Islet of Langerhans (tissue), 1 donor: ENCODE measurements around the gene SHMT2.
A peak's percentile ranks its signal among the peaks of the same experiment; 100 is the strongest.

Experiments used
- FAIRE-seq: peaks from one replicate; lab custom pipeline; 2011; peaks lifted over from hg19 to GRCh38; lab: Jason Lieb, UNC

The SHMT2 gene

GRCh38 chr12:57229634-57230380, at the start of gene SHMT2:
Gene SHMT2, plus strand, starts transcription at chr12:57229711. Its CDS starts 68 bp downstream, at chr12:57229779.
- FAIRE-seq: peak; percentile 53

- FAIRE-seq: no peak
Measured at GRCh38 chr12:57180321-57180989, 49.1 kb upstream of the SHMT2 start.

- FAIRE-seq: no peak
Measured at GRCh38 chr12:57181072-57181471, 48.4 kb upstream of the SHMT2 start.

GRCh38 chr12:57181561-57182155, 47.9 kb upstream of the SHMT2 start:
- no peak for FAIRE-seq

GRCh38 chr12:57182918-57183575, 46.5 kb upstream of the SHMT2 start:
- FAIRE-seq: no peak

- no peak for FAIRE-seq
Measured at GRCh38 chr12:57183939-57184725, 45.4 kb upstream of the SHMT2 start.

GRCh38 chr12:57185403-57185802, 44.1 kb upstream of the SHMT2 start:
- FAIRE-seq: no peak

GRCh38 chr12:57185906-57186508, 43.5 kb upstream of the SHMT2 start:
- FAIRE-seq: no peak

GRCh38 chr12:57187222-57188089, 42.1 kb upstream of the SHMT2 start:
- no peak for FAIRE-seq

GRCh38 chr12:57188090-57188425, 41.5 kb upstream of the SHMT2 start:
- FAIRE-seq: no peak

GRCh38 chr12:57190037-57190436, 39.5 kb upstream of the SHMT2 start:
- FAIRE-seq: no peak

GRCh38 chr12:57190821-57191220, 38.7 kb upstream of the SHMT2 start:
- FAIRE-seq: no peak

GRCh38 chr12:57191410-57191809, 38.1 kb upstream of the SHMT2 start:
- no peak for FAIRE-seq

GRCh38 chr12:57192920-57193319, 36.6 kb upstream of the SHMT2 start:
- no peak for FAIRE-seq

- FAIRE-seq: no peak
Measured at GRCh38 chr12:57193706-57194245, 35.7 kb upstream of the SHMT2 start.

GRCh38 chr12:57194253-57194652, 35.3 kb upstream of the SHMT2 start:
- no peak for FAIRE-seq

GRCh38 chr12:57195186-57195585, 34.3 kb upstream of the SHMT2 start:
- FAIRE-seq: no peak

- FAIRE-seq: no peak
Measured at GRCh38 chr12:57195611-57196371, 33.7 kb upstream of the SHMT2 start.

GRCh38 chr12:57196439-57196838, 33.1 kb upstream of the SHMT2 start:
- FAIRE-seq: no peak

- no peak for FAIRE-seq
Measured at GRCh38 chr12:57196956-57197355, 32.6 kb upstream of the SHMT2 start.
